Skin epidermis (tissue), 12 donors: ENCODE measurements around the gene EML6.
A peak's percentile ranks its signal among the peaks of the same experiment; 100 is the strongest.
"Not testable (repeated sequence)": the region's sequence is repeated elsewhere in the genome, so short reads cannot be mapped to it uniquely, and the experiment has no call there.

ENCODE experiments used
- H3K27ac ChIP-seq, 21 experiments: fragments of 200-600 bp; sonication (generic) in 11 of 21; one replicate each; pipeline ENCODE4 v1.5.0; 2020; ENCODE audit warnings: mild to moderate bottlenecking in 3 of 21, inconsistent platforms in 2 of 21, moderate library complexity in 2 of 21
- H3K4me3 ChIP-seq, 7 experiments: fragments of 200-600 bp; sonication (generic) in 2 of 7; one replicate each; pipeline ENCODE4 v1.5.0; 2020; ENCODE audit warnings: inconsistent platforms in 2 of 7, mild to moderate bottlenecking in 2 of 7, moderate library complexity in 1 of 7

The EML6 gene

GRCh38 chr2:54723131-54723995 is at the start of gene EML6:
Gene EML6, plus strand, starts transcription at chr2:54723662. Its CDS starts 1,400 bp downstream, at chr2:54725062.
- Histone ChIP-seq H3K27ac (peak within 1 kb of the TSS; percentile 14 to 84 (median 65)), H3K4me3 (peak within 1 kb of the TSS; percentile 64 to 90 (median 71))

- Histone ChIP-seq H3K4me3 (no peak overlapping the region), H3K27ac (peak overlapping the region in 3 of 21 experiments; percentile 79 to 95 (median 92))
Observed at GRCh38 chr2:54675281-54675680, 48.2 kb upstream of the EML6 start.

GRCh38 chr2:54675738-54676137 is 47.7 kb upstream of the EML6 start:
- H3K27ac ChIP-seq: peak overlapping the region in 1 of 21 experiments; percentile 38
- no peak overlapping the region for H3K4me3 ChIP-seq

- Histone ChIP-seq H3K4me3 (no peak overlapping the region), H3K27ac (no peak overlapping the region)
Observed at GRCh38 chr2:54676656-54677055, 46.8 kb upstream of the EML6 start.

- Histone ChIP-seq H3K4me3 (no peak overlapping the region), H3K27ac (no peak overlapping the region)
Observed at GRCh38 chr2:54677476-54678265, 45.8 kb upstream of the EML6 start.

GRCh38 chr2:54678719-54679118 is 44.7 kb upstream of the EML6 start:
- Histone ChIP-seq H3K4me3 (no peak overlapping the region), H3K27ac (no peak overlapping the region)

- H3K4me3 ChIP-seq: no peak overlapping the region
- no peak overlapping the region for H3K27ac ChIP-seq
Observed at GRCh38 chr2:54680397-54681041, 42.9 kb upstream of the EML6 start.

- H3K4me3 ChIP-seq: no peak overlapping the region
Observed at GRCh38 chr2:54681416-54681815, 42.0 kb upstream of the EML6 start.

GRCh38 chr2:54683596-54683995 is 39.9 kb upstream of the EML6 start:
- H3K4me3 ChIP-seq: no peak overlapping the region
- H3K27ac ChIP-seq: no peak overlapping the region

More at GRCh38 chr2:54681416-54681815, 42.0 kb upstream of the EML6 start:
- no peak overlapping the region for H3K27ac ChIP-seq

- Histone ChIP-seq H3K4me3 (no peak overlapping the region), H3K27ac (no peak overlapping the region)
Observed at GRCh38 chr2:54685263-54685775, 38.1 kb upstream of the EML6 start.

- H3K4me3 ChIP-seq: no peak overlapping the region
Observed at GRCh38 chr2:54687595-54688152, 35.8 kb upstream of the EML6 start.

GRCh38 chr2:54691445-54692135 is 31.9 kb upstream of the EML6 start:
- Histone ChIP-seq H3K27ac (no peak overlapping the region), H3K4me3 (no peak overlapping the region)

More at GRCh38 chr2:54687595-54688152, 35.8 kb upstream of the EML6 start:
- H3K27ac ChIP-seq: no peak overlapping the region

GRCh38 chr2:54692556-54692955 is 30.9 kb upstream of the EML6 start:
- Histone ChIP-seq H3K27ac (no peak overlapping the region), H3K4me3 (no peak overlapping the region)

GRCh38 chr2:54695378-54695777 is 28.1 kb upstream of the EML6 start:
- H3K27ac ChIP-seq: no peak overlapping the region

GRCh38 chr2:54697934-54698333 is 25.5 kb upstream of the EML6 start:
- Histone ChIP-seq H3K27ac (no peak overlapping the region), H3K4me3 (no peak overlapping the region)

More at GRCh38 chr2:54695378-54695777, 28.1 kb upstream of the EML6 start:
- no peak overlapping the region for H3K4me3 ChIP-seq

GRCh38 chr2:54698926-54699325 is 24.5 kb upstream of the EML6 start:
- H3K4me3 ChIP-seq, H3K27ac ChIP-seq: not testable (repeated sequence)

GRCh38 chr2:54699665-54700064 is 23.8 kb upstream of the EML6 start:
- H3K4me3 ChIP-seq: no peak overlapping the region

GRCh38 chr2:54701029-54701428 is 22.4 kb upstream of the EML6 start:
- no peak overlapping the region for H3K4me3 ChIP-seq
- no peak overlapping the region for H3K27ac ChIP-seq

More at GRCh38 chr2:54699665-54700064, 23.8 kb upstream of the EML6 start:
- H3K27ac ChIP-seq: no peak overlapping the region

GRCh38 chr2:54704238-54704637 is 19.2 kb upstream of the EML6 start:
- no peak overlapping the region for H3K27ac ChIP-seq
- H3K4me3 ChIP-seq: no peak overlapping the region
